Stomach (tissue), 4 donors: ENCODE results near the gene SLC35D2.

Source experiments
- CTCF ChIP-seq, 7 experiments: fragments of 450-650 bp in 4 of 7; fragments of 200-600 bp in 3 of 7; sonication (generic) in 3 of 7; IDR thresholded peaks; one replicate each; pipeline ENCODE4 v1.5.1; 2016 to 2019; ENCODE audit warnings: antibody characterized with exemption in 7 of 7, control low read depth in 2 of 7, mild to moderate bottlenecking in 1 of 7
- POLR2A ChIP-seq, 4 donors: fragments of 450-650 bp; IDR thresholded peaks; one replicate each; pipeline ENCODE4 v1.6.1; 2016; ENCODE audit warnings: antibody characterized with exemption in 4 of 4, control low read depth in 2 of 4, mild to moderate bottlenecking in 1 of 4, moderate library complexity in 1 of 4
- POLR2AphosphoS5 ChIP-seq, 3 donors: sonication (generic); formaldehyde crosslinking; IDR thresholded peaks; one replicate each; pipeline ENCODE4 v1.6.1; 2016; ENCODE audit warnings: antibody characterized with exemption in 3 of 3

DNA sequence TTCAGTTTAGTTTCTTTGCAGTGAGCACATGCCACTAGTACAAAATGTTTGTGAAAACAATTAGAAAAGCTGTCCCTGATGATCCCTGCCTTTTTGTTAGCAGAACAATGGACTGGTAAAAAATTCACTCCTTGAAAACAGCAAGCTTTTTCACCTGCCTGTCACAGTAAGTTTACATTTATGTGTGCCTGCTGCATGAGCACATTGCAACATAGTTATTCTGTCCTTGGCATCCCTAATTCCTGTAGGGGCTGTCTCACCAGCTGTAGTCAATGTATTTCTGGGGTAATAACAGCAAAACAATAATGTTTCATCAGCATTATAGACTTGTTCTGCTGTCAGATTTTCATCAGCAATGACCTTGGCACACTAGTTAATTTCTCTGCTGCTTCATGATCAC, 46.2 kb upstream of the SLC35D2 start:
- TF ChIP-seq POLR2AphosphoS5 (IDR thresholded peaks at IDR 0.05) (no peak), CTCF (IDR thresholded peaks at IDR 0.05) (no peak), POLR2A (IDR thresholded peaks at IDR 0.05) (no peak)
